CD8-positive, alpha-beta memory T cell (primary cell): ENCODE results near the gene NTM. TPM values are rescaled to one million over a fixed set of nuclear protein-coding genes. Genes with fewer than 3 reads are reported as not detected.

Source experiments
- CTCF ChIA-PET: fragments of 350-600 bp; sonication (Branson Sonifier 250); formaldehyde crosslinking; loops from one replicate; lab custom pipeline; 2021; ENCODE audit warnings: antibody characterized with exemption; lab: Charles Lee
- POLR2A ChIA-PET: fragments of 350-600 bp; sonication (Branson Sonifier 250); formaldehyde crosslinking; loops from one replicate; lab custom pipeline; 2021; ENCODE audit warnings: antibody characterized with exemption; lab: Charles Lee
- DNase-seq, 5 donors: peaks; one replicate each; pipeline versions ENCODE4 v3.0.0 to v3.0.0-alpha.2; 2020 to 2022; ENCODE audit warnings: mixed read lengths in 1 of 5
- H3K27ac ChIP-seq: one replicate; pipeline ENCODE4 v1.7.0; 2013; ENCODE audit warnings: low read depth, mild to moderate bottlenecking, low read length, moderate library complexity
- H3K27me3 ChIP-seq: 2 replicates; pipeline ENCODE4 v1.7.0; 2013; ENCODE audit warnings: low read length, mild to moderate bottlenecking; ENCODE audit not compliant: insufficient read depth, poor library complexity, severe bottlenecking
- H3K36me3 ChIP-seq: 2 replicates; pipeline ENCODE4 v1.7.0; 2013; ENCODE audit warnings: mild to moderate bottlenecking, low read length, moderate library complexity; ENCODE audit not compliant: insufficient read depth
- H3K4me1 ChIP-seq: 2 replicates; pipeline ENCODE4 v1.7.0; 2013; ENCODE audit warnings: mild to moderate bottlenecking, low read length, moderate library complexity; ENCODE audit not compliant: insufficient read depth
- H3K4me3 ChIP-seq: 2 replicates; pipeline ENCODE4 v1.7.0; 2013; ENCODE audit warnings: mild to moderate bottlenecking, low read length
- H3K9me3 ChIP-seq: 2 replicates; pipeline ENCODE4 v1.7.0; 2013; ENCODE audit warnings: mild to moderate bottlenecking, low read length
- H3K27ac Mint-ChIP-seq, 8 donors: one replicate each; pipeline ENCODE4 v1.8.0; 2020 to 2021; ENCODE audit warnings: mixed read lengths in 8 of 8, mild to moderate bottlenecking in 6 of 8, inconsistent platforms in 3 of 8, moderate library complexity in 3 of 8
- H3K27me3 Mint-ChIP-seq, 2 donors: one replicate each; pipeline ENCODE4 v1.8.0; 2020 to 2021; ENCODE audit warnings: mixed read lengths in 2 of 2, mild to moderate bottlenecking in 1 of 2, moderate library complexity in 1 of 2
- H3K36me3 Mint-ChIP-seq, 3 donors: one replicate each; pipeline ENCODE4 v1.8.0; 2020 to 2021; ENCODE audit warnings: mixed read lengths in 3 of 3, inconsistent platforms in 1 of 3, mild to moderate bottlenecking in 1 of 3
- H3K4me1 Mint-ChIP-seq, 3 donors: one replicate each; pipeline ENCODE4 v1.8.0; 2020 to 2021; ENCODE audit warnings: mixed read lengths in 3 of 3, inconsistent platforms in 1 of 3, mild to moderate bottlenecking in 1 of 3
- H3K4me3 Mint-ChIP-seq, 7 donors: one replicate each; pipeline ENCODE4 v1.8.0; 2020 to 2021; ENCODE audit warnings: mixed read lengths in 7 of 7, mild to moderate bottlenecking in 6 of 7, moderate library complexity in 4 of 7, inconsistent platforms in 2 of 7
- H3K9me3 Mint-ChIP-seq, 5 donors: one replicate each; pipeline ENCODE4 v1.8.0; 2020 to 2022; ENCODE audit warnings: mixed read lengths in 5 of 5, mild to moderate bottlenecking in 3 of 5, moderate library complexity in 2 of 5, inconsistent platforms in 1 of 5
- polyA plus RNA-seq: library from polyadenylated mRNA; unstranded; fragments of 300-500 nt; fragmentation: Illumina TruSeq; gene quantifications from one replicate; pipeline ENCODE4 v1.2.3, GENCODE V29; 2021
- total RNA-seq, 2 experiments: library from RNA; stranded (reverse); gene quantifications; one replicate each; pipeline ENCODE4 v1.2.3, GENCODE V29; 2021

The NTM gene
- total and polyA plus RNA-seq, 3 experiments from 2014 or later: not detected

DNA sequence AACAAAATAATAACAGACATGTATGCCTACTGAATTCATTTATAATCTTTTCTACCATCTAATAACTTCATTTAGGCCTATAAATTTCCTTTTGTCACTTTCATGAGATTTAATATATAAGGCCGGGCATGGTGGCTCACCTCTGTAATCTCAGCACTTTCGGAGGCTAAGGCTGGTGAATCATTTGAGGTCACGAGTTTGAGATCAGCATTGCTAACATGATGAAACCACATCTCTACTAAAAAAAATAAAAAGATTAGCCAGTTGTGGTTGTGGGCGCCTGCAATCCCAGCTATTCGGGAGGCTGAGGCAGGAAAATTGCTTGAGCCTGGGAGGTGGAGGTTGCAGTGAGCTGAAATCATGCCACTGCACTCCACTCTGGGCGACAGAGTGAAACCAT is 14.2 kb upstream of the NTM start:
- Mint-ChIP-seq H3K36me3 (no peaks in the 10 kb centered on the region), H3K4me1 (no peaks in the 10 kb centered on the region), H3K27me3 (peaks cover 0 to 1% of the 10 kb centered on the region in 2 donors), H3K27ac (no peak overlapping the region), H3K4me3 (no peak overlapping the region), H3K9me3 (peaks cover 0 to 3% (median 2%) of the 10 kb centered on the region in 5 donors)
- Histone ChIP-seq H3K27ac (no peak overlapping the region), H3K36me3 (no peaks in the 10 kb centered on the region), H3K4me3 (no peak overlapping the region), H3K4me1 (no peaks in the 10 kb centered on the region), H3K9me3 (no peaks in the 10 kb centered on the region), H3K27me3 (no peaks in the 10 kb centered on the region)
- POLR2A ChIA-PET: no interaction called here
- CTCF ChIA-PET: no interaction called here
- DNase-seq: no peak

GRCh38 chr11:131365329-131365930 is 5.0 kb upstream of the NTM start:
- Histone ChIP-seq H3K27me3 (no peaks in the 10 kb centered on the region), H3K27ac (no peak overlapping the region), H3K36me3 (no peaks in the 10 kb centered on the region), H3K4me3 (no peak overlapping the region), H3K4me1 (no peaks in the 10 kb centered on the region), H3K9me3 (no peaks in the 10 kb centered on the region)
- Mint-ChIP-seq H3K4me3 (no peak overlapping the region), H3K9me3 (peaks cover 0 to 7% (median 2%) of the 10 kb centered on the region in 5 donors), H3K36me3 (no peaks in the 10 kb centered on the region), H3K27ac (no peak overlapping the region), H3K4me1 (no peaks in the 10 kb centered on the region), H3K27me3 (no peaks in the 10 kb centered on the region)
- no peak for DNase-seq
- CTCF ChIA-PET: no interaction called here
- POLR2A ChIA-PET: no interaction called here

GRCh38 chr11:131370901-131371790 is 731 bp downstream of the NTM start:
- no peak overlapping the region for H3K4me3 ChIP-seq
- H3K9me3 ChIP-seq: no peaks in the 10 kb centered on the region
- H3K27me3 Mint-ChIP-seq: no peaks in the 10 kb centered on the region
- POLR2A ChIA-PET: no interaction called here
- peaks cover 0 to 9% (median 0%) of the 10 kb centered on the region in 5 donors for H3K9me3 Mint-ChIP-seq
- no peaks in the 10 kb centered on the region for H3K36me3 ChIP-seq
- CTCF ChIA-PET: no interaction called here
- no peaks in the 10 kb centered on the region for H3K36me3 Mint-ChIP-seq
- H3K4me1 ChIP-seq: no peaks in the 10 kb centered on the region
- H3K4me3 Mint-ChIP-seq: no peak overlapping the region
- no peak for DNase-seq
- H3K4me1 Mint-ChIP-seq: no peaks in the 10 kb centered on the region
- H3K27me3 ChIP-seq: no peaks in the 10 kb centered on the region
- H3K27ac Mint-ChIP-seq: no peak overlapping the region
- H3K27ac ChIP-seq: no peak overlapping the region

DNA sequence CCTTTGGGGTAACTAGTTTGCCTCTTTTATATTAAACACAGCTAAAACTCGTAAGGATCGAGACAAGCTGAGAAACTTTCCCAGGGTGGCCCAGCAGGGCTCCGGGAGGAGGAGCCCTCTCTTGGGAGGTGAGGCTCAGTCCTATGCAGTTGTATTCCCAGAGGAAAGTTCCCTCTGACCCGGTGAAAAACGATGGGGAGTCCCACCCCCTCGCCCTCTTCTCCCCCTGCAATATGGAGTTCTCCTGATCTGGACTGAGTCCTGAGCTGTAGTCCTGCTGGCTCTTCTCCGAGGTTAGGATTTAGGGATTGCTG is 1.3 kb downstream of the NTM start:
- Histone ChIP-seq H3K4me3 (no peak overlapping the region), H3K36me3 (no peaks in the 10 kb centered on the region), H3K9me3 (no peaks in the 10 kb centered on the region), H3K4me1 (no peaks in the 10 kb centered on the region), H3K27ac (no peak overlapping the region), H3K27me3 (no peaks in the 10 kb centered on the region)
- peaks cover 0 to 11% (median 0%) of the 10 kb centered on the region in 5 donors for H3K9me3 Mint-ChIP-seq
- H3K36me3 Mint-ChIP-seq: no peaks in the 10 kb centered on the region
- H3K4me1 Mint-ChIP-seq: no peaks in the 10 kb centered on the region
- H3K27ac Mint-ChIP-seq: no peak overlapping the region
- ChIA-PET POLR2A (no interaction called here), CTCF (no interaction called here)
- H3K4me3 Mint-ChIP-seq: no peak overlapping the region
- H3K27me3 Mint-ChIP-seq: no peaks in the 10 kb centered on the region
- DNase-seq: no peak

DNA sequence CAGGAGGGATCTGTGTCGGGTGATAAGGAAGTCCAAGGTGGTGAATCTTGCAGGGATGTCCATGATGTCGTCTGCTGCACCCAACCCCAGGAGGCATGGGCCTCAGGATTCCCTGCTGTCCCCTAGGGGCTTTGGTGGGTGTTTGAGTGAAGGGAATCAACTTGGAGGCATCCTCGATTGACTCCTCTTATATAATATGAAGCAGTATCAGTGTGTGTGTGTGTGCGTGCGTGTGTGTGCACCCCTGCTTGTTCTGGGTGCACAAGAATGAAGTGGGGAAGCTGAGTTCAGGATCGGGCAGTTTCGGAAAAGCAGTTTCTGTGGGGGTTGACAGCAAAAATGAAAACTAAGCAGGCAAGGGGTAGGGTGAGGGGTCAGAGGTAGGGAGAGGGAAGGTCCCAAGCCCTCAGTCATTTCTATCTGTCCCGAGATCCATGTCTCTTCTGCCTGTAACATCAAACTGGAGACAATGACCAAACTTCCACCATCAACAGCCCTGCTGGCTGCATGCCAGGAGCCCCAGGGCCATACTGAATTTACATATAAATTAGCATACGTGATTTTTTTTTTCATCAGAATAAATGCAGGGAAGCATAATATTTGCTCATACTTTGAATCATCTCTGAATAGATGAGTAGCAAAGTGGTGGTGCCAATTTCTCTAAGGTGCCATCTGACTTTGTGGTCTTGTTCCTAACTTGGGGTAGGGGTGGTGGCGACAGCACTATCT is 2.0 kb downstream of the NTM start:
- H3K4me3 Mint-ChIP-seq: no peak overlapping the region

GRCh38 chr11:131373095-131373725 is 2.8 kb downstream of the NTM start:
- Mint-ChIP-seq H3K27me3 (no peaks in the 10 kb centered on the region), H3K4me3 (no peak overlapping the region)
- CTCF ChIA-PET: no interaction called here

More for the DNA sequence above, 2.0 kb downstream of the NTM start:
- no peaks in the 10 kb centered on the region for H3K27me3 Mint-ChIP-seq
- no peaks in the 10 kb centered on the region for H3K4me1 Mint-ChIP-seq
- Histone ChIP-seq H3K27me3 (no peaks in the 10 kb centered on the region), H3K27ac (no peak overlapping the region), H3K9me3 (no peaks in the 10 kb centered on the region), H3K36me3 (no peaks in the 10 kb centered on the region), H3K4me1 (no peaks in the 10 kb centered on the region), H3K4me3 (no peak overlapping the region)
- ChIA-PET POLR2A (no interaction called here), CTCF (no interaction called here)
- H3K36me3 Mint-ChIP-seq: no peaks in the 10 kb centered on the region
- DNase-seq: no peak
- H3K27ac Mint-ChIP-seq: no peak overlapping the region
- peaks cover 0 to 11% (median 0%) of the 10 kb centered on the region in 5 donors for H3K9me3 Mint-ChIP-seq

GRCh38 chr11:131373756-131374155 is 3.3 kb downstream of the NTM start:
- ChIA-PET POLR2A (no interaction called here), CTCF (no interaction called here)
- DNase-seq: no peak
- Mint-ChIP-seq H3K9me3 (peaks cover 0 to 11% (median 0%) of the 10 kb centered on the region in 5 donors), H3K27ac (no peak overlapping the region), H3K4me3 (no peak overlapping the region), H3K36me3 (no peaks in the 10 kb centered on the region), H3K4me1 (no peaks in the 10 kb centered on the region), H3K27me3 (no peaks in the 10 kb centered on the region)
- Histone ChIP-seq H3K4me1 (no peaks in the 10 kb centered on the region), H3K4me3 (no peak overlapping the region), H3K36me3 (no peaks in the 10 kb centered on the region), H3K9me3 (no peaks in the 10 kb centered on the region), H3K27me3 (no peaks in the 10 kb centered on the region), H3K27ac (no peak overlapping the region)

More at GRCh38 chr11:131373095-131373725, 2.8 kb downstream of the NTM start:
- Mint-ChIP-seq H3K4me1 (no peaks in the 10 kb centered on the region), H3K36me3 (no peaks in the 10 kb centered on the region), H3K27ac (no peak overlapping the region), H3K9me3 (peaks cover 0 to 11% (median 0%) of the 10 kb centered on the region in 5 donors)
- no peaks in the 10 kb centered on the region for H3K27me3 ChIP-seq
- H3K4me3 ChIP-seq: no peak overlapping the region
- DNase-seq: no peak
- no peaks in the 10 kb centered on the region for H3K4me1 ChIP-seq
- H3K27ac ChIP-seq: no peak overlapping the region
- POLR2A ChIA-PET: no interaction called here
- no peaks in the 10 kb centered on the region for H3K36me3 ChIP-seq
- no peaks in the 10 kb centered on the region for H3K9me3 ChIP-seq

- Histone ChIP-seq H3K27me3 (no peaks in the 10 kb centered on the region), H3K4me3 (no peak overlapping the region), H3K9me3 (no peaks in the 10 kb centered on the region), H3K27ac (no peak overlapping the region), H3K36me3 (no peaks in the 10 kb centered on the region), H3K4me1 (no peaks in the 10 kb centered on the region)
- Mint-ChIP-seq H3K4me3 (no peak overlapping the region), H3K4me1 (no peaks in the 10 kb centered on the region), H3K27ac (no peak overlapping the region), H3K9me3 (peaks cover 0 to 11% (median 0%) of the 10 kb centered on the region in 5 donors), H3K36me3 (no peaks in the 10 kb centered on the region), H3K27me3 (no peaks in the 10 kb centered on the region)
- DNase-seq: no peak
- ChIA-PET POLR2A (no interaction called here), CTCF (no interaction called here)
Observed at GRCh38 chr11:131375421-131375820, 5.0 kb downstream of the NTM start.
